HCT116 (cell line): Measurements from ENCODE around the gene MAST4.

ENCODE experiments used
- CTCF ChIP-seq, 3 experiments: fragments of 200-600 bp in 1 of 3; sonication (generic) in 1 of 3; IDR thresholded peaks in 2 of 3; conservative IDR thresholded peaks in 1 of 3; 2 replicates each; pipeline ENCODE4 v1.5.1; 2012 to 2017; ENCODE audit warnings: low read depth in 2 of 3, low read length in 2 of 3, antibody characterized with exemption in 1 of 3, borderline replicate concordance in 1 of 3, control low read depth in 1 of 3, mild to moderate bottlenecking in 1 of 3, mixed read lengths in 1 of 3, mixed run types in 1 of 3, moderate library complexity in 1 of 3; ENCODE audit not compliant: insufficient read depth in 1 of 3
- JUND ChIP-seq: IDR thresholded peaks from 2 replicates; pipeline ENCODE4 v1.6.1; 2012
- RAD21 ChIP-seq: IDR thresholded peaks from 2 replicates; pipeline ENCODE4 v1.6.1; 2012; ENCODE audit warnings: low read depth, mild to moderate bottlenecking
- SIN3A ChIP-seq: IDR thresholded peaks from 2 replicates; pipeline ENCODE4 v1.6.1; 2012; ENCODE audit warnings: low read depth
- ZNF274 ChIP-seq: fragments of 200-500 bp; sonication (Bioruptor generic); IDR thresholded peaks from 2 replicates; pipeline ENCODE4 v1.6.1; 2014; ENCODE audit warnings: mild to moderate bottlenecking, low read depth, low read length, inconsistent platforms
- TF ChIP-seq, protein P1 (sequence below): IDR thresholded peaks from 2 replicates; pipeline ENCODE4 v1.6.1; 2012; ENCODE audit warnings: low read depth
- TF ChIP-seq, protein P2 (sequence below): IDR thresholded peaks from 2 replicates; pipeline ENCODE4 v1.6.1; 2012

- TF ChIP-seq, protein P1, sequence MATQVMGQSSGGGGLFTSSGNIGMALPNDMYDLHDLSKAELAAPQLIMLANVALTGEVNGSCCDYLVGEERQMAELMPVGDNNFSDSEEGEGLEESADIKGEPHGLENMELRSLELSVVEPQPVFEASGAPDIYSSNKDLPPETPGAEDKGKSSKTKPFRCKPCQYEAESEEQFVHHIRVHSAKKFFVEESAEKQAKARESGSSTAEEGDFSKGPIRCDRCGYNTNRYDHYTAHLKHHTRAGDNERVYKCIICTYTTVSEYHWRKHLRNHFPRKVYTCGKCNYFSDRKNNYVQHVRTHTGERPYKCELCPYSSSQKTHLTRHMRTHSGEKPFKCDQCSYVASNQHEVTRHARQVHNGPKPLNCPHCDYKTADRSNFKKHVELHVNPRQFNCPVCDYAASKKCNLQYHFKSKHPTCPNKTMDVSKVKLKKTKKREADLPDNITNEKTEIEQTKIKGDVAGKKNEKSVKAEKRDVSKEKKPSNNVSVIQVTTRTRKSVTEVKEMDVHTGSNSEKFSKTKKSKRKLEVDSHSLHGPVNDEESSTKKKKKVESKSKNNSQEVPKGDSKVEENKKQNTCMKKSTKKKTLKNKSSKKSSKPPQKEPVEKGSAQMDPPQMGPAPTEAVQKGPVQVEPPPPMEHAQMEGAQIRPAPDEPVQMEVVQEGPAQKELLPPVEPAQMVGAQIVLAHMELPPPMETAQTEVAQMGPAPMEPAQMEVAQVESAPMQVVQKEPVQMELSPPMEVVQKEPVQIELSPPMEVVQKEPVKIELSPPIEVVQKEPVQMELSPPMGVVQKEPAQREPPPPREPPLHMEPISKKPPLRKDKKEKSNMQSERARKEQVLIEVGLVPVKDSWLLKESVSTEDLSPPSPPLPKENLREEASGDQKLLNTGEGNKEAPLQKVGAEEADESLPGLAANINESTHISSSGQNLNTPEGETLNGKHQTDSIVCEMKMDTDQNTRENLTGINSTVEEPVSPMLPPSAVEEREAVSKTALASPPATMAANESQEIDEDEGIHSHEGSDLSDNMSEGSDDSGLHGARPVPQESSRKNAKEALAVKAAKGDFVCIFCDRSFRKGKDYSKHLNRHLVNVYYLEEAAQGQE = no peak
- TF ChIP-seq CTCF (IDR thresholded peaks at IDR 0.05 in 2 of 3, conservative IDR thresholded peaks at IDR 0.05 in 1 of 3; ENCODE audit: borderline replicate concordance in 1 of 3, insufficient read depth in 1 of 3, low read depth in 2 of 3, low read length in 2 of 3) (no peak), SIN3A (no peak), JUND (no peak), ZNF274 (no peak), RAD21 (no peak)
- TF ChIP-seq, protein P2, sequence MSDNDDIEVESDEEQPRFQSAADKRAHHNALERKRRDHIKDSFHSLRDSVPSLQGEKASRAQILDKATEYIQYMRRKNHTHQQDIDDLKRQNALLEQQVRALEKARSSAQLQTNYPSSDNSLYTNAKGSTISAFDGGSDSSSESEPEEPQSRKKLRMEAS = no peak
These were observed 253.6 kb downstream of the MAST4 start for GRCh38 chr5:66849803-66850202.
